ENCODE results near the gene FOXN3.
"Not testable (repeated sequence)": the region's sequence is repeated elsewhere in the genome, so short reads cannot be mapped to it uniquely, and the experiment has no call there.

Gene FOXN3

DNA sequence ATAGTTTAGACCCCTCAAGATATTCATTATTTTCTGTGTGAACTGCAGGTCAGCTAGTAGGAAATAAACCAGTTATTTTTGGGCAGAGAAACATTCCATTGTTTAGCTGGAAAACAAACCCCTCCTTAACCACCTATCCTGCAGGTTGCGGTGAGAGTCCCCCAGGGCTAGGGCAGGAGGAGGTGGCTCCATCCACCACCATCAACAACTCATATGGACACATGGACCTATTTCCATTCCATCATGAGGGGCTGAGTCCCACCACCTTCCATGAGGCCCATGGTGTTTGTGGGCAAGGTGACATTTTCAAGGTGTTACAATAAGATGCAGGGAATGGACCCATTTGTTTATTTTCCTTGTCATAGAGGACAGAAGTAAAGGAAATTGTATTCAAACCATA, 160.1 kb downstream of the FOXN3 start:
- no peak for FAIRE-seq
- no peak for DNase-seq (ENCODE audit: insufficient read length, low spot score)

DNA sequence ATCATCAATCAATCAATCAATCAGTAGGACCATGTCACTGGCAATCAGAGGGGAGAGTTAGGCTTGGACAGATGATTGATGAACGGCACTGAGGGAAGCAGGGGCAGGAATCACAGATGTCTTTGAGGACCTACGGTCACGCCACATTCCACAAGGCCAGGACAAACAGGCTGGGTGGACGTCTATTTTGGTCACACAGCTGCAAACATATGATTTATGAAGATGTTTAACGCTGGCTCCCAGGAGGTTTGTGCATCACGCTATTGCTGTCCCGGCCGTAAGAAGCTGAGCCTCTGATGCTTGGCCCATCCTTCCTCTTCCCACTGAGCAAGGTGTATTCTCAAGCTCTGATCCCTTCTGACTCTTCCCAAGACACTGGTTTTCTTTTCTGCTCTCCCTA, 160.8 kb downstream of the FOXN3 start:
- DNase-seq (ENCODE audit: insufficient read length, low spot score) (no peak), FAIRE-seq (no peak)

DNA sequence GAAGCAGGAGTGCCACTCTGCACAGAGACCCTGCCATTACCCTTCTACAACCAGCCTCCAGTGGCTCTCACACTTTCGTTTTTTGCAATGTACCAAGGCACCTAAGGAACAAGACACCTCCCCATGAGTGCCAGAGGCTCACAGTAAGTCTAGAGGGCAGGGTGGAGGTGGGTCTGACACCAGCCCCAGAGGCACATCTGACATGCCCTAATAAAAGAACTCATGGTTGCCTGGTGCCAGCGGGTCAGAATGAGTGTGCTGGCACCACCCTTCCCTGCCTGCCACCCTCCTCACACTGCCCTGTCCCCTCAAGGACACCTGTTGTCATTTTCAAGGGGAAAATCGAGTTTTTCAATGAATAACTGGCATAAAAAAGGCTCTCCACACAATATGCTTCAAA, 161.2 kb downstream of the FOXN3 start:
- FAIRE-seq, result no peak

DNA sequence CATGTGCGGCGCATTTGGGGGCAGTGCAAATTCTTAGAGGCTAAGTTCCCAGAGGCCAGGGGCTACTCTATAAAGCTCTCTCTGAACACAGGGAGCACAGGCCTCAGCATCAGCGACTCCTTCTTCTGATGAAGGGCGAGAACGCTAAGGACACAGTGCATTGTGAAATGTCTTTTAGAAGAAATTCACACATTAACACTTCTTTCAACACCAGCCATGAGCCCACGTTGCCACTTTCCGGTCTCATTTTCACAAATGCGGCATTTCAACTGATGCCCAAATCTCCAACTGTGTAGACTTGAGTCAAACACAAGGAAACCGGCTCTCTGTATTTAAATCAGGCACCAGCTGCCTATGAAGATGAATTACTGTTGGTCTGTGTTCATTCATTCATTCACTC, 162.0 kb downstream of the FOXN3 start:
- FAIRE-seq (no peak), DNase-seq (ENCODE audit: insufficient read length, low spot score) (no peak)

More for the DNA sequence above, 161.2 kb downstream of the FOXN3 start:
- no peak for DNase-seq (ENCODE audit: insufficient read length, low spot score)

DNA sequence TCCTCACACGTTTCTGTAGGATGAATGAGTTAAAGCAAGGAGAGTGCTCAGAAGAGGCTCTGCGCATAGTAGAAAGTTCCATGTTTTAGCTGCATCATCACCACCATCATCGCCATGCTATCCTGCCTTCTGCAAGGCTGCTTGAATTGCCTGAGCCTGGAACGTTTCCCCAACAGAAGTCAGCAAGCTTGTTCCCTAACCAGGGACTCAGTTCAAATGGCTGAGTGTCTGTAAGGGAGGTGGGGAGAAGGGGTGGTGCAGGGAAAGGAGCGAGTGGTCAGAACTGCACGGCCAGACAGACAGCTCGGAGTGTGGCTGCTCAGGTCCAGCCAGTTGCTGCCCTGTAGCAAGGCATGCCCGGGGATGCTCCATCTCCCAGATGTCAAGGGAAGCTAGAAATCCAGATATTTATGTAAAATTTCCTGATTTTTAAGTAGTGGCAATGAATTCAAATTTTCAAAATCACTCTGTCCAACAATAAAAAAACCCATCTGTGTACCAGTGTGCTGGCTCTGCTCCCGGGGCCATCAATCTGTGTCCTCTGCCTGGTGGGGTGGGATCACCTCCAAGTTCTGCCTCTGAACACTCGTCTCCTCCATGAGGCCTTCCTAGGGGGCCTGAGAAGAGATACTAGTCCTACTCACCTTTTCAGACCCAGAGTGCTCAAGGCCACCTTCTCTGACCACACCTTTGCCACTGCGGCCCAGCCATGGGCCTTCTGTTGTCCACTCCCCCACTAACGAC, 162.7 kb downstream of the FOXN3 start:
- FAIRE-seq, result no peak
- no peak for DNase-seq (ENCODE audit: insufficient read length, low spot score)

DNA sequence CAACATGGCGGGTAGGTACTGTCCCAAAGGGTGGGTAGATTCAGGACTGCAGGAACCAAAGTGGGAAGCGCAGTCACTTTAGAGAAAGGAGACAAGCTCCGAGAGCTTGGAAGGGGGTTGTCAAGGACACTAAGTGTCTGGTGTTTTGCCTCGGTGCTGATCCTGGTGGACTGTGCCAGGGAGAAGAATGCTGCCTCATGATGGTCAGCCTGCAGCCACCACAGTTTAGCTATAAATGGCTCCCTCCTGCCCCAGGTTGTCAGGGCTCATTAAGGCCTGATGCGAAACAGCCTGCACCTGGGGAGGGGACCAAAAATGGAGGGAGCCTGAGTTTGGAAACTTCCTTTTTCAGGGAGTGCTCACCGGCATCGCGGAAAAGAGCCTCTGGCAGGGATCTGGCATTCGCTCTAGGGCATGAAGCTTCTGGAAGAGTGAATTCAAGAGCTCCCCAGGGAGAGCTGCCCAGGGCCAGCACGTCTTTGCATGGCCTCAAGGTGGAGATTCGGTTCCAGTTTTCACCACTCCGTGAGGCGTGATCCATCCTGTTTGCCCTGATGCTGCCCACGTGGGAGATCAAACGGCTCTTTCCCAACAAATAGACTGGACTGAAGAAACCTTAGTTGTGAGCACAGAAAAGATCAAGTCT, 164.0 kb downstream of the FOXN3 start:
- no peak for FAIRE-seq
- peak; percentile 10 for DNase-seq (ENCODE audit: insufficient read length, low spot score)

DNA sequence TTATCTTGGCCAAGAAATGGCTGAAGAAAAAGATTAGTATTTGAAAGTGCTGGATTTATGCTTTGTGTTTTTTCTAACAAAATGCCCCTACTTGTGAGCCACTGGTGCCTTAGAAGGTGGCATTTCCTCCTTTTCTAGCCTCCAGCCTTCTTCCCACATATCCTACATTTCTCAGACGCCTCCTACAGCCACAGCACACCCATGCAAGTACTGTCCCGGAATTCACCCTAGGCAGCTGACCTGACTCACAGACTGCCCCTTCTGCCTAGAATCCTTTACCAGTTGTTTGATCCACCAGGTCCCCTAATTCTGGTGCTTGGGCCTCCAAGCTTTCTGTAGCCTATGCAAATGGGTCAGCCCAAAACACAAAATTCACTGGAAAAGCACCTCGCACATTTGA, 166.0 kb downstream of the FOXN3 start:
- FAIRE-seq, result no peak
- DNase-seq (ENCODE audit: insufficient read length, low spot score), result peak; percentile 37

DNA sequence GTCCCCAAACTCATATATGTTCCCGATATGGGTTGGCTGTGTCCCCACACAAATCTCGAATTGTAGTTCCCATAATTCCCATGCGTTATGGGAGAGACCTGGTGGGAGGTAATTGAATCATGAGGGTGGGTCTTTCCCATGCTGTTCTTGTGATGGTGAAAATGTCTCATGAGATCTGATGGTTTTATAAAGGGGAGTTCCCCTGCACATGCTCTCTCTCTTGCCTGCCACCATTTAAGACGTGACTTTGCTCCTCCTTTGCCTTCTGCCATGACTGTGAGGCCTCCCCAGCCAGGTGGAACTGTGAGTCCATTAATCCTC, 166.4 kb downstream of the FOXN3 start:
- not testable (repeated sequence) for FAIRE-seq; DNase-seq (ENCODE audit: insufficient read length, low spot score)

DNA sequence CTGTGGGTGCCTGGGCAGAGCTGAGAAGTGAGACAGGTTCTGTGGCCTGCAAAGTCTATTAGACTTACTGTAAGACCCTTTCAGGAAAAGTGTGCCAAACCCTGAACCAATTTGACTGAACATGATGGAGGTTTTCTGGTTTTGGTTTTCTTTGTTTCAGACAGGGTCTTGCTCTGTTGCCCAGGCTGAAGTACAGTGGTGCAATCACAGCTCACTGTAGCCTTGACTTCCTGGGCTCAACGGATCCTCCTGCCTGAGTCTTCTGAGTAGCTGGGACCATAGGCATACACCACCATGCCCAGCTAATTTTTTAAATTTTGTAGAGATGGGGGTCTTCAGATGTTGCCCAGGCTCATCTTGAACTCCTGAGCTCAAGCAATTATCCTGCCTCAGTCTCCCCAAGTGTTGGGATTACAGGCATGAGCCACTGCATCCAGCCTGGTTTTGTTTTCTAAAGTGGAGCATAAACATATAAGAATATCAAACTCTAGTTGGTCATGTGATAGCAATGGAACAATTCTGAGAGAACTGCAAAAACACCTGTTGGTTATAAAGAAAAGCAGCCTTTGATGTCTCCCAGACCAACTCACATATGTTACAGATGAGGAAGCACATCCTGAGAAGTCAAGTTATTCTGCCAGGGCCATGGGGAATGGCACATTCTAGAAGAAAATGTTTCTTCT, 166.9 kb downstream of the FOXN3 start:
- FAIRE-seq (no peak), DNase-seq (ENCODE audit: insufficient read length, low spot score) (no peak)

DNA sequence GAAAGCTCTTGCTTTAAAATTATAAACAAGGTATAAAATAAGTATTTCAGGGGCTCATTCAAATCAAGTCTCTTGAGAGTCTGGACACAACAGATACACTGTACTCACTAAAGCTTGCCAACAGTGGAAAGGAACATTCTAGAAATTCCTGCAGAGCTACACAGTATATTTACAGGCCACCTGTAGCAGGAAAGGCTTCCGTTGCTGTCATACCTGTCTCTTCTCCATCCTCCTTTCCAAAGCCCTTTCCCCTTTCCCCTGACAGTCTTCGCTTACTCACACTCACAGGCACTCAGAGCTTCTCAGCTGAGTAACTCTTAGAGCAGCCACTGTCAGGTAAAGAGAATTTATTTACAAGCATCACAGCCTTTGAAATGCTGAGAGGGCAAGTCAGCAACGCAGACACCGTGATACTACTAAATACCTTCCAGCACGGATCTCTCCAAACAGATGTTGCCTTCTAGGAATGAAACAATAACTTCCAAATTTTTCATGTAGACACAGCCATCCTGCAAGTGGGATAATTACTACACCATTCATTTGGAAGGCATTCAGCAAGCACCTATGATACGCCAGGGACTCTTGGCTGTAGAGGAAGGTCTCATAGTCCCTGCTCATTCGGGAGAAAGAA, 167.9 kb downstream of the FOXN3 start:
- FAIRE-seq (no peak), DNase-seq (ENCODE audit: insufficient read length, low spot score) (peak; percentile 25)

DNA sequence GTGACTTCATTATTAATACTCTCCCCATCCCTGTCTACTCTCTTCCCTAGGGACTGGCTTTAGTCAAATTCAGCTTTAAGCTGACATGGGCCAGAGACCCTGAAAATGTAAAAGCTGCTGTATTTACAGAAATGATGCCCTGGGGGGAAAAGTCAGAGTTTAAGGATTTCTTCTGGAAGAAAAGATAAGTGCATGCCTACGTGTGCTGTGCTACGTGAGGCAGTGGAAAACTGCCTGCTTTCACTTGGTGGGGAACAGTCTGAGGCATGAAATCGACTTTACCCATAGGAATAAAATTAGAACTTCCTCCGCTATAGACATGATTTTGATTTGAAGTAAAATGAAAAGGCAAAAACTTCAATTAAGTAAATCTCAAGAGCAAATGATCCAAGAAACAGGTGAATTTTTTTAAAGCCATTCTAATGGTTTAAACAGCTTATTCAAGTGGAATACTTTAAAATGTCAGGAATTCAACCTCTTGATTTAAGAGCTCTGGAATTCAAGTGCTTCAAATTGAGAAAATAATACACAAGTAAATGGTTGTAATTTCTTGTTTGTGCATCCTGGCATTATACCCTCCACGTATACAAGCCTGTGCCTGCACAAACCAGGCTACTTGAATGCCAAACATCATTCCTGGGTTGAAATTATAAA, 168.5 kb downstream of the FOXN3 start:
- FAIRE-seq (no peak), DNase-seq (ENCODE audit: insufficient read length, low spot score) (no peak)

DNA sequence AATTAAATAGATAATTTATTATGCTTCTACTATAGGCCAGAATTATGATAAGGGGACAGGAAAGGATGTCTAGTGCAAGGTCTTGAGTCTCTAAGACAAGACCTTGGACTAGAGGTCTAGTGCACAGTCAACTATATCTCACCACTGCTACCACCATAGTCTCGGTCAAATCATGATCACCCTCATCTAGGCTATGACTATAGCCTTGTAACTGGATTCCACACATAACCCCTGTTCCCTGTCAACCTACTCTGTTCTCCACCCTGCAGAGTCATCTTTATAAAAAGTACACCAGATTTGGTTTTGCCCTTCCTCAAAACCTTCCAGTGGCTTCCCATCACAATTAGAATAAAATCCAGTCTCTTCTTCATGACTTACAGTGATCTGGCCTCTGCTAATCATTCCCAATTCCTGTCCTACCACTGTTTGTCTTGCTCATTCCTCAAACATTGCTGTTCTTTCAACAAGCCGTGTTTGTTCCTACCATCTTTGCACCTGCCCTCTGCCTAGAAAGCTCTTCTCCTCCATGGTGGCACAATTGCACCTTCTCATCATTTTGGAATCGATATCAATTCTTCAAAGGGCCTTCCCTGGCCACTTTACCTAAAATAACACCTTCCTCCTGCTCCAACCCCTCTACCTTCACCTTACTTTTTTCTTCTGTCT, 169.4 kb downstream of the FOXN3 start:
- FAIRE-seq, result no peak

DNA sequence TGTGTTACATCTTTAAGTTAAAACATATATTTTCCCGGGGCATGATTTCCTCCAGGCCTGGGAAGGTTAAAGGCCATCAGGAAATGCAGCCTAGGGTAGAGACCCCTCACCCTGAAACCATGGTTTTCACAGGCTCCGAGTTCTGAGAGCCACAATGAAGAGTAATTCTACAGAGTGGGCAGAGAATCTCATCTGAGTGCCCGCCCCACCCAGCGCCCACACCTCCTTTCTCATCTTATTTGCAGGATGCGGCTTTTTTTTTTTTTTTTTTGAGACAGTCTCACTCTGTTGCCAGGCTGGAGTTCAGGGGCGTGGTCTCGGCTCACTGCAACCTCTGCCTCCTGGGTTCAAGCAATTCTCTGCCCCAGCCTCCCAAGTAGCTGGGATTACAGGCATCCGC, 170.7 kb downstream of the FOXN3 start:
- no peak for FAIRE-seq
- DNase-seq (ENCODE audit: insufficient read length, low spot score), result no peak

More for the DNA sequence above, 169.4 kb downstream of the FOXN3 start:
- DNase-seq (ENCODE audit: insufficient read length, low spot score), result no peak

DNA sequence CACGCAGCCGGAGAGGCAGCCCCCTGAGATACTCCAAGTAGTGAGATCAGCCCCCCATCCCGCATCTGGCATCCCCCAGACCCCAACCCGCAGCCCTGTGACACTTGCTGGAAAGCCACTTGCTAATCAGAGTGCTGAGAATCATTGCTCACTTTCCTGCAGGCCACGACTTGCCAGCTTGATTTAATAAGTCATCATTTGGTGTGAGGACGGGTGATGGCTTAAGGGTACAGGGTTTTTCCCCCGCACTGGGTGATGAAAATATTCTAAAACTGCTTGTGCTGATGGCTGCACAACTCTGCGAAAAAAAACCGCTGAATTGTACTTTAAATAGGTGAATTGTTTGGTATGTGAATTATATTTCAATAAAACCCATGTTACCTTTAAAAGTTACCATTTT, 171.2 kb downstream of the FOXN3 start:
- FAIRE-seq, result no peak
- DNase-seq (ENCODE audit: insufficient read length, low spot score), result no peak

DNA sequence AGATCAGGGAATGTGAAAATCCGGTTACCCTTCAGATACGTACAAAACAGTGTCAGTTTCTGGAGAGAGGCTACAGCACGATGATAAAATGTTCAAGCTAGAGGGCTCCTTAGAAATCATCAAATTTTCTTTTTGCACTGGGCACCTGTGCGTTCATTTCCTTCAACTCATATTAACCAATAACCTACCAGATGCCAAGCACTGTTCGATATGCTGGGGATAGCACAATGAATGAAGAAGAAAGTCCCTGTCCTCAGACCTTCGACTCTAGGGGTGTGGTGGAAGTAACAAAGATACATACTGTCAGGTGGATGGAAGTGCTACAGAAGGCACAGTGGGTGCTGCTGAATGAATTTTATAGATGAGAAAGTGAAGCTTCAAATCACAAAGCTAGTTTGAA, 172.3 kb downstream of the FOXN3 start:
- FAIRE-seq (no peak), DNase-seq (ENCODE audit: insufficient read length, low spot score) (no peak)

DNA sequence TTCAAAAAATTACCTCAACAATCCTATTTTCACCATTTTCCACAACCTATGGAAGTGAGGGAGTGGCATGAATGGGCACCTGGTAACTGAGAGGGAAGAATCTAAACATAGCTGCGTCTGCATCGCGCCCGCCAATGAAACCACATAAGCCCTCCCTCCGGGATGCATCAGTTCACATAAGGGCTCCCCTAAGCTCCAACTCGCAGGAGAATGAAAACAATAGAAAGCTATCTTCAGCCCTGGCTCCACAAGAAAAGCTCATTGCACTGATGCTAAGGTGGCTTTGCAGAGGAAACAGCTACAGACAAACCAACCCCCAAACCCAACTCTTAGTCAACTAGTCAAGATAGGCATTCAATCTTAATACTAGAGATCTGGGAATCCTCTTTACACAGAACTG, 173.3 kb downstream of the FOXN3 start:
- DNase-seq (ENCODE audit: insufficient read length, low spot score), result no peak
- no peak for FAIRE-seq

DNA sequence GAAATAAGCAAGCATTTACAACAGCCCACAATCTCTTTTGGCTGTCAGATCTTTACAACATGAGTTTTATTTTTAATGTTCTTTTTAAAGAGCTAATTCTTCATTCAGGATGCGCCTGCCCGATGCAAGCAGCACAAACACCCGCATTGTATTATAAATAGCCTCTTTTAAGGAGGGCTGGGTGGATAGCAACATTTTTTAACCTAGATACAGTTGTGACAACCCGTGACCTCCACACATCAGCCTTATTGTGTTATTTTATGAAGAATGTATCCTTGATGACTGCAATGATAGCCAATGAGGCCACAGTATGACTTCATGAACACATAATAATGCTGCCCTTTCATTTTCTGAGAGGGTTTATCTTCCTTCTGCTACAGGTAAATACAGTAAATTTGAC, 173.7 kb downstream of the FOXN3 start:
- no peak for FAIRE-seq
- DNase-seq (ENCODE audit: insufficient read length, low spot score), result no peak

DNA sequence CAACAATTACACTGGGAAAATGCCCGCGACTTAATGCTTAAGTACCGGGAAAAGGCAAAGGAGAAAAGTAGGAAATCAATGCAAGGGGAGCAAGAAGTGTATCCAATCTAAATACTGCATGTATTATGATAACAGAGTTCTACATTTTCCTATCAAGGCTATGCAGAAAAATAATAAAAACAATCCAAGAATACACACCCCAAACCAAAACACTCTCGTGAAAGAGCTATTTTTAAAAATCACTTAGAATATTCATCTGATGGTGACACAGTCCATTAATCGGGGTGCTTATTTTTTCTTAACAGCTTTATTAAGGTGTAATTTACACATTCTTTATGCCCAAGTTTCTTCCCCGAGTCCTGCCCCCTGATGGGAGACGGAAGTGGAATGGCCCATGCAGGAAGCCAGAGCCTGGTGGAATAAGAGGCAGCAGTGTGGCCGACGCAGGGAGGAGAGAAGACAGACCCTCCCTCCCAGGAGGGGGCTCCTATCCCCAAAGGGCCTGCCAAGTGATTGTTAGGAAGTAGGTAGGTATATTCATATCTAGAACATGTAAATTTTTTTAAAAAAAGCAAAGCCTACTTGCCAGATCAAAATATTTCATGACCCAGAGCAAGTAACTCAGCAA, 174.3 kb downstream of the FOXN3 start:
- no peak for DNase-seq (ENCODE audit: insufficient read length, low spot score)

DNA sequence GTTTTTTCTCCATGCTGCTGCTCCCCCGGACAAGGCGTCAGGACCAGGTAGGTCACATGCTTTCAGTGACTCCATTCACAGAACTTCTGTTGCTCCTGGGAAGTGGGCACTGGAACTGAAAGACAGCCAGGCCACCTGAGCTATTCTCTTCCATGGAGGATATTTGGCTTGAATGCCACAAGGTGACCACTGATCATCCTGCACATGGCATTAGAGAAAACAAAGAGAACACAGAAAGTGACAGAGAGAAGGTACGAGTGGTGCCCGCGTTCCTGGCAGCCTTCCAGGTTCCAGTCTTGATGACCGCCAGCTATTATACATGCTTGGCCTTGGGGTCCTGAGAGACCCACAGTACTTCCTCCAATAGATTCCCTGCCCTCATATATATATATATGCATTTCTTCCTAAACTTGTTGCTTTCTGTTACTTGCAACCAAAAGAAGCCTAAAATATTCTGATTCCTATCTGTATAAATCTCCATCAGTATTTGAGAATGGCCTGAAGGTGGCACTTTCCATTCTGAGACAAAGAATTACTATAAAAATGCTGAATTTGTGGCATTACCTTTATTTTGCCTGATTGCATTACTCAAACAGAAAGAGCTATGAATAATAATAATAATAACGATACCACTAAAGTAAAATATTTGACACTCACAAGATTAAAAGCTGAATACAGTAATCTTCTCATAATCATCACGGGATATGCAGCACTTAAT, 174.9 kb downstream of the FOXN3 start:
- FAIRE-seq (no peak), DNase-seq (ENCODE audit: insufficient read length, low spot score) (no peak)

More for the DNA sequence above, 174.3 kb downstream of the FOXN3 start:
- no peak for FAIRE-seq
